ENCODE measurements around the gene OR4E1. TPM values are rescaled to one million over a fixed set of nuclear protein-coding genes. Genes with fewer than 3 reads are reported as not detected.

The OR4E1 gene
- not detected for total RNA-seq
- under 1 TPM; 0.06 to 0.09 TPM for polyA plus RNA-seq (ENCODE audit: insufficient read length in 2 of 2)
- long read RNA-seq, donor 1, result 0 reads
- long read RNA-seq, donor 2, result 0 reads
- long read RNA-seq, donor 3, result 0 reads
- long read RNA-seq, donor 4, result 0 reads

GRCh38 chr14:21673718-21674117 lies at the start of gene OR4E1:
TSS of gene OR4E1 (minus strand) at chr14:21673818. CDS start at chr14:21670935, 2,883 bp downstream.
- no CpG with 5 or more reads among the region's 1 CpG for WGBS (ENCODE audit: insufficient coverage)
- Histone ChIP-seq H3K9me3 (ENCODE audit: control insufficient read depth, insufficient read depth, low read length) (no peaks in the 10 kb centered on the region), H3K27me3 (ENCODE audit: control insufficient read depth, insufficient read depth, low read length) (no peaks in the 10 kb centered on the region), H3K36me3 (ENCODE audit: control insufficient read depth, insufficient read depth, low read length) (no peaks in the 10 kb centered on the region), H3K4me1 (ENCODE audit: control insufficient read depth, insufficient read depth, low read length) (no peaks in the 10 kb centered on the region), H3K27ac (ENCODE audit: low read depth, low read length) (no peak within 1 kb of the TSS), H3K4me3 (ENCODE audit: low read depth, low read length) (no peak within 1 kb of the TSS)
- no peak for DNase-seq (ENCODE audit: low read depth in 4 of 6, low spot score in 6 of 6)

- H3K36me3 ChIP-seq (ENCODE audit: control insufficient read depth, insufficient read depth, low read length), result no peaks in the 10 kb centered on the region
- H3K4me3 ChIP-seq (ENCODE audit: low read depth, low read length), result no peak overlapping the region
- H3K9me3 ChIP-seq (ENCODE audit: control insufficient read depth, insufficient read depth, low read length), result no peaks in the 10 kb centered on the region
- no peaks in the 10 kb centered on the region for H3K27me3 ChIP-seq (ENCODE audit: control insufficient read depth, insufficient read depth, low read length)
- H3K4me1 ChIP-seq (ENCODE audit: control insufficient read depth, insufficient read depth, low read length), result no peaks in the 10 kb centered on the region
- 83% methylated on average over 1 of the region's 3 CpGs for WGBS (ENCODE audit: insufficient coverage)
- no peak overlapping the region for H3K27ac ChIP-seq (ENCODE audit: low read depth, low read length)
- DNase-seq (ENCODE audit: low read depth in 4 of 6, low spot score in 6 of 6), result no peak
Measured at GRCh38 chr14:21721504-21721903, 47.9 kb upstream of the OR4E1 start.

- 92% methylated on average over 2 of the region's 3 CpGs for WGBS (ENCODE audit: insufficient coverage)
- Histone ChIP-seq H3K4me1 (ENCODE audit: control insufficient read depth, insufficient read depth, low read length) (no peaks in the 10 kb centered on the region), H3K27me3 (ENCODE audit: control insufficient read depth, insufficient read depth, low read length) (no peaks in the 10 kb centered on the region), H3K36me3 (ENCODE audit: control insufficient read depth, insufficient read depth, low read length) (no peaks in the 10 kb centered on the region), H3K9me3 (ENCODE audit: control insufficient read depth, insufficient read depth, low read length) (no peaks in the 10 kb centered on the region), H3K4me3 (ENCODE audit: low read depth, low read length) (no peak overlapping the region), H3K27ac (ENCODE audit: low read depth, low read length) (no peak overlapping the region)
- DNase-seq (ENCODE audit: low read depth in 4 of 6, low spot score in 6 of 6), result no peak
Measured at GRCh38 chr14:21719841-21720240, 46.2 kb upstream of the OR4E1 start.

GRCh38 chr14:21714318-21714929 lies 40.8 kb upstream of the OR4E1 start:
- no peak overlapping the region for H3K27ac ChIP-seq (ENCODE audit: low read depth, low read length)
- H3K4me3 ChIP-seq (ENCODE audit: low read depth, low read length), result no peak overlapping the region
- DNase-seq (ENCODE audit: low read depth in 4 of 6, low spot score in 6 of 6), result no peak
- H3K27me3 ChIP-seq (ENCODE audit: control insufficient read depth, insufficient read depth, low read length), result no peaks in the 10 kb centered on the region
- no peaks in the 10 kb centered on the region for H3K4me1 ChIP-seq (ENCODE audit: control insufficient read depth, insufficient read depth, low read length)
- H3K36me3 ChIP-seq (ENCODE audit: control insufficient read depth, insufficient read depth, low read length), result no peaks in the 10 kb centered on the region
- 89% methylated on average over 3 of the region's 6 CpGs for WGBS (ENCODE audit: insufficient coverage)
- no peaks in the 10 kb centered on the region for H3K9me3 ChIP-seq (ENCODE audit: control insufficient read depth, insufficient read depth, low read length)

GRCh38 chr14:21712036-21712435 lies 38.4 kb upstream of the OR4E1 start:
- Histone ChIP-seq H3K27me3 (ENCODE audit: control insufficient read depth, insufficient read depth, low read length) (no peaks in the 10 kb centered on the region), H3K4me1 (ENCODE audit: control insufficient read depth, insufficient read depth, low read length) (no peaks in the 10 kb centered on the region), H3K9me3 (ENCODE audit: control insufficient read depth, insufficient read depth, low read length) (no peaks in the 10 kb centered on the region), H3K27ac (ENCODE audit: low read depth, low read length) (no peak overlapping the region), H3K36me3 (ENCODE audit: control insufficient read depth, insufficient read depth, low read length) (no peaks in the 10 kb centered on the region), H3K4me3 (ENCODE audit: low read depth, low read length) (no peak overlapping the region)
- WGBS (ENCODE audit: insufficient coverage), result no CpG with 5 or more reads among the region's 2 CpGs
- no peak for DNase-seq (ENCODE audit: low read depth in 4 of 6, low spot score in 6 of 6)

- peak in 5 of 6 donors; percentile 11 to 80 (median 17) for DNase-seq (ENCODE audit: low read depth in 4 of 6, low spot score in 6 of 6)
- no peak overlapping the region for H3K4me3 ChIP-seq (ENCODE audit: low read depth, low read length)
- no peaks in the 10 kb centered on the region for H3K4me1 ChIP-seq (ENCODE audit: control insufficient read depth, insufficient read depth, low read length)
- H3K36me3 ChIP-seq (ENCODE audit: control insufficient read depth, insufficient read depth, low read length), result no peaks in the 10 kb centered on the region
- no peaks in the 10 kb centered on the region for H3K27me3 ChIP-seq (ENCODE audit: control insufficient read depth, insufficient read depth, low read length)
- H3K9me3 ChIP-seq (ENCODE audit: control insufficient read depth, insufficient read depth, low read length), result no peaks in the 10 kb centered on the region
- no peak overlapping the region for H3K27ac ChIP-seq (ENCODE audit: low read depth, low read length)
- no CpG with 5 or more reads among the region's 3 CpGs for WGBS (ENCODE audit: insufficient coverage)
Measured at GRCh38 chr14:21711360-21711961, 37.8 kb upstream of the OR4E1 start.

- peak in 1 of 6 donors; percentile 20 for DNase-seq (ENCODE audit: low read depth in 4 of 6, low spot score in 6 of 6)
- H3K4me1 ChIP-seq (ENCODE audit: control insufficient read depth, insufficient read depth, low read length), result no peaks in the 10 kb centered on the region
- no peaks in the 10 kb centered on the region for H3K27me3 ChIP-seq (ENCODE audit: control insufficient read depth, insufficient read depth, low read length)
- no peaks in the 10 kb centered on the region for H3K9me3 ChIP-seq (ENCODE audit: control insufficient read depth, insufficient read depth, low read length)
- no peak overlapping the region for H3K4me3 ChIP-seq (ENCODE audit: low read depth, low read length)
- no peaks in the 10 kb centered on the region for H3K36me3 ChIP-seq (ENCODE audit: control insufficient read depth, insufficient read depth, low read length)
- no peak overlapping the region for H3K27ac ChIP-seq (ENCODE audit: low read depth, low read length)
Measured at GRCh38 chr14:21704338-21704737, 30.7 kb upstream of the OR4E1 start.

- H3K4me3 ChIP-seq (ENCODE audit: low read depth, low read length), result no peak overlapping the region
- 54% methylated on average over 2 of the region's 2 CpGs for WGBS (ENCODE audit: insufficient coverage)
- no peaks in the 10 kb centered on the region for H3K4me1 ChIP-seq (ENCODE audit: control insufficient read depth, insufficient read depth, low read length)
- DNase-seq (ENCODE audit: low read depth in 4 of 6, low spot score in 6 of 6), result peak in 1 of 6 donors; percentile 60
- no peaks in the 10 kb centered on the region for H3K9me3 ChIP-seq (ENCODE audit: control insufficient read depth, insufficient read depth, low read length)
- no peaks in the 10 kb centered on the region for H3K36me3 ChIP-seq (ENCODE audit: control insufficient read depth, insufficient read depth, low read length)
- no peaks in the 10 kb centered on the region for H3K27me3 ChIP-seq (ENCODE audit: control insufficient read depth, insufficient read depth, low read length)
- H3K27ac ChIP-seq (ENCODE audit: low read depth, low read length), result no peak overlapping the region
Measured at GRCh38 chr14:21703357-21704326, 30.0 kb upstream of the OR4E1 start.

GRCh38 chr14:21702316-21702715 lies 28.7 kb upstream of the OR4E1 start:
- Histone ChIP-seq H3K4me1 (ENCODE audit: control insufficient read depth, insufficient read depth, low read length) (no peaks in the 10 kb centered on the region), H3K27me3 (ENCODE audit: control insufficient read depth, insufficient read depth, low read length) (no peaks in the 10 kb centered on the region), H3K9me3 (ENCODE audit: control insufficient read depth, insufficient read depth, low read length) (no peaks in the 10 kb centered on the region), H3K27ac (ENCODE audit: low read depth, low read length) (no peak overlapping the region), H3K4me3 (ENCODE audit: low read depth, low read length) (no peak overlapping the region), H3K36me3 (ENCODE audit: control insufficient read depth, insufficient read depth, low read length) (no peaks in the 10 kb centered on the region)
- DNase-seq (ENCODE audit: low read depth in 4 of 6, low spot score in 6 of 6), result no peak
- WGBS (ENCODE audit: insufficient coverage), result no CpG with 5 or more reads among the region's 2 CpGs
